ENCODE measurements around the gene ZNF358. TPM values are rescaled to one million over a fixed set of nuclear protein-coding genes. Genes with fewer than 3 reads are reported as not detected.

The ZNF358 gene
- total RNA-seq, 2 donors from 2014 or later = 40.2 to 93.6 TPM

- WGBS, 2 donors = 96 to 97% methylated on average over 40 to 46 of the region's 54 CpGs
- Histone ChIP-seq H3K4me3 (no peak overlapping the region), H3K4me1 (no peaks in the 10 kb centered on the region), H3K27me3 (no peaks in the 10 kb centered on the region), H3K27ac (no peak overlapping the region), H3K36me3 (replicated peaks in 1 of 2; ENCODE audit: insufficient read depth in 1 of 2, low read depth in 2 of 2) (peaks cover 4 to 20% of the 10 kb centered on the region in 2 donors), H3K9me3 (no peaks in the 10 kb centered on the region)
- ATAC-seq (no peak), DNase-seq (no peak)
- TF ChIP-seq POLR2A (IDR thresholded peaks at IDR 0.05) (no peak), CTCF (IDR thresholded peaks at IDR 0.05) (no peak)
- intact Hi-C loops (cut with DNase I) = no loop called here
These were observed 40.9 kb downstream of the ZNF358 start for GRCh38 chr19:7556696-7557315.

- peaks cover 4 to 20% of the 10 kb centered on the region in 2 donors for H3K36me3 ChIP-seq (replicated peaks in 1 of 2; ENCODE audit: insufficient read depth in 1 of 2, low read depth in 2 of 2)
- H3K27ac ChIP-seq = no peak overlapping the region
- H3K27me3 ChIP-seq = no peaks in the 10 kb centered on the region
- 92 to 96% methylated on average over 5 to 18 of the region's 18 CpGs for WGBS, 2 donors
- no peaks in the 10 kb centered on the region for H3K9me3 ChIP-seq
- TF ChIP-seq POLR2A (IDR thresholded peaks at IDR 0.05) (no peak), CTCF (IDR thresholded peaks at IDR 0.05) (no peak)
- intact Hi-C loops (cut with DNase I) = no loop called here
- DNase-seq = no peak
- no peak for ATAC-seq
- no peaks in the 10 kb centered on the region for H3K4me1 ChIP-seq
- H3K4me3 ChIP-seq = no peak overlapping the region
These were observed 42.8 kb downstream of the ZNF358 start for GRCh38 chr19:7558667-7559066.

- no peak for TF ChIP-seq CTCF (IDR thresholded peaks at IDR 0.05)
- TF ChIP-seq POLR2A (IDR thresholded peaks at IDR 0.05) = no peak
- Histone ChIP-seq H3K27ac (no peak overlapping the region), H3K36me3 (replicated peaks in 1 of 2; ENCODE audit: insufficient read depth in 1 of 2, low read depth in 2 of 2) (peaks cover 4 to 20% of the 10 kb centered on the region in 2 donors), H3K27me3 (no peaks in the 10 kb centered on the region), H3K4me3 (no peak overlapping the region), H3K9me3 (no peaks in the 10 kb centered on the region), H3K4me1 (no peaks in the 10 kb centered on the region)
- ATAC-seq (no peak), DNase-seq (no peak)
- WGBS, 2 donors = 50 to 76% methylated on average over 2 to 4 of the region's 4 CpGs
- intact Hi-C loops (cut with DNase I) = no loop called here
These were observed 43.2 kb downstream of the ZNF358 start for GRCh38 chr19:7559102-7559501.

- intact Hi-C loops (cut with DNase I) = loop anchor here (10.0 kb wide), 1 partner anchor 205 kb away; no protein-coding TSS in a partner anchor
- TF ChIP-seq CTCF (IDR thresholded peaks at IDR 0.05) (no peak), POLR2A (IDR thresholded peaks at IDR 0.05) (no peak)
- ATAC-seq (no peak), DNase-seq (no peak)
- Histone ChIP-seq H3K4me3 (no peak overlapping the region), H3K27ac (no peak overlapping the region), H3K27me3 (no peaks in the 10 kb centered on the region), H3K4me1 (no peaks in the 10 kb centered on the region), H3K36me3 (replicated peaks in 1 of 2; ENCODE audit: insufficient read depth in 1 of 2, low read depth in 2 of 2) (peaks cover 4 to 17% of the 10 kb centered on the region in 2 donors), H3K9me3 (no peaks in the 10 kb centered on the region)
- WGBS, 2 donors = 90 to 97% methylated on average over 2 of the region's 2 CpGs
These were observed 44.4 kb downstream of the ZNF358 start for GRCh38 chr19:7560255-7560654.

GRCh38 chr19:7561325-7561724, 45.4 kb downstream of the ZNF358 start:
- H3K36me3 ChIP-seq (replicated peaks in 1 of 2; ENCODE audit: insufficient read depth in 1 of 2, low read depth in 2 of 2) = peaks cover 4 to 16% of the 10 kb centered on the region in 2 donors
- DNase-seq = no peak

More at GRCh38 chr19:7561325-7561724, 45.4 kb downstream of the ZNF358 start:
- Histone ChIP-seq H3K9me3 (no peaks in the 10 kb centered on the region), H3K4me3 (no peak overlapping the region), H3K4me1 (no peaks in the 10 kb centered on the region), H3K27me3 (no peaks in the 10 kb centered on the region), H3K27ac (no peak overlapping the region)
- no peak for TF ChIP-seq POLR2A (IDR thresholded peaks at IDR 0.05)
- no peak for TF ChIP-seq CTCF (IDR thresholded peaks at IDR 0.05)
- intact Hi-C loops (cut with DNase I) = loop anchor here (10.0 kb wide), 1 partner anchor 207 kb away; no protein-coding TSS in a partner anchor
- ATAC-seq = no peak
- WGBS, 2 donors = 80 to 90% methylated on average over 11 to 16 of the region's 17 CpGs

Data from body of pancreas (tissue), 4 donors.